Mammary epithelial cell (primary cell): ENCODE measurements around the gene EPB41L3.

ENCODE experiments used
- EZH2 ChIP-seq: IDR thresholded peaks from 2 replicates; pipeline ENCODE4 v1.6.1; 2012; ENCODE audit warnings: low read length, inconsistent platforms, borderline replicate concordance
- TF ChIP-seq, protein P1 (sequence below), 2 donors: IDR thresholded peaks in 1 of 2; conservative IDR thresholded peaks in 1 of 2; 2 replicates each; pipeline ENCODE4 v1.5.1; 2011 to 2012; ENCODE audit warnings: inconsistent platforms in 2 of 2, low read length in 2 of 2, mild to moderate bottlenecking in 2 of 2, control low read depth in 1 of 2, low read depth in 1 of 2; ENCODE audit not compliant: insufficient read depth in 1 of 2; ENCODE audit errors: extremely low read depth in 1 of 2

DNA sequence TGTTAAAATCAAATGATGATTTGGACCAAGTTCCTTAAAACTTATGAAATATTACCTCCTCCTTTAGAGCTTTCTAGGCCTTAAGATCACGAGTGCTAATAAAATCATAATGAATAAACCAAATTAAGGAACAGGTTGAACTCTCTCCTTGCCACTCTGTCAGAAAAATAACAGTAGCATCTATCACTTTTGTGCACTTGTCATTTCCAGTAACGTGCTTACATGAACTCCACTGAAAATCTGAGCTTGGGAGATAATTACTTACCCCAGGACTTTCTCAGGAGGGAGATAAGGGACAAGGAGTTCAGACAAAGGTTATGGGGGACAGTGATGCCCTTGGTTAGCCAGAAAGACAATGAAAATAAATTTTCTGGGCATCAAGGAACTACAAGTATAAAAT lies 36.0 kb downstream of the EPB41L3 start:
- no peak for TF ChIP-seq EZH2
- TF ChIP-seq, protein P1, sequence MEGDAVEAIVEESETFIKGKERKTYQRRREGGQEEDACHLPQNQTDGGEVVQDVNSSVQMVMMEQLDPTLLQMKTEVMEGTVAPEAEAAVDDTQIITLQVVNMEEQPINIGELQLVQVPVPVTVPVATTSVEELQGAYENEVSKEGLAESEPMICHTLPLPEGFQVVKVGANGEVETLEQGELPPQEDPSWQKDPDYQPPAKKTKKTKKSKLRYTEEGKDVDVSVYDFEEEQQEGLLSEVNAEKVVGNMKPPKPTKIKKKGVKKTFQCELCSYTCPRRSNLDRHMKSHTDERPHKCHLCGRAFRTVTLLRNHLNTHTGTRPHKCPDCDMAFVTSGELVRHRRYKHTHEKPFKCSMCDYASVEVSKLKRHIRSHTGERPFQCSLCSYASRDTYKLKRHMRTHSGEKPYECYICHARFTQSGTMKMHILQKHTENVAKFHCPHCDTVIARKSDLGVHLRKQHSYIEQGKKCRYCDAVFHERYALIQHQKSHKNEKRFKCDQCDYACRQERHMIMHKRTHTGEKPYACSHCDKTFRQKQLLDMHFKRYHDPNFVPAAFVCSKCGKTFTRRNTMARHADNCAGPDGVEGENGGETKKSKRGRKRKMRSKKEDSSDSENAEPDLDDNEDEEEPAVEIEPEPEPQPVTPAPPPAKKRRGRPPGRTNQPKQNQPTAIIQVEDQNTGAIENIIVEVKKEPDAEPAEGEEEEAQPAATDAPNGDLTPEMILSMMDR (conservative IDR thresholded peaks at IDR 0.05 in 1 of 2, IDR thresholded peaks at IDR 0.05 in 1 of 2; ENCODE audit: extremely low read depth in 1 of 2, insufficient read depth in 1 of 2, low read depth in 1 of 2, low read length in 2 of 2): no peak
